Esophagus squamous epithelium (tissue), 4 donors: ENCODE measurements around the gene DYNC1LI2.

Experiments used
- CTCF ChIP-seq, 6 experiments: fragments of 450-650 bp in 4 of 6; fragments of 200-600 bp in 2 of 6; sonication (generic) in 2 of 6; IDR thresholded peaks; one replicate each; pipeline ENCODE4 v1.5.1; 2016 to 2019; ENCODE audit warnings: antibody characterized with exemption in 6 of 6, mild to moderate bottlenecking in 4 of 6, moderate library complexity in 4 of 6
- POLR2A ChIP-seq, 4 donors: fragments of 450-650 bp; IDR thresholded peaks; one replicate each; pipeline ENCODE4 v1.6.1; 2017; ENCODE audit warnings: antibody characterized with exemption in 4 of 4, mild to moderate bottlenecking in 4 of 4, moderate library complexity in 3 of 4

- TF ChIP-seq CTCF (IDR thresholded peaks at IDR 0.05) (no peak), POLR2A (IDR thresholded peaks at IDR 0.05) (no peak)
Observed at GRCh38 chr16:66682271-66682670, 69.1 kb downstream of the DYNC1LI2 start.
